Muscle layer of colon (tissue), 2 donors: ENCODE results near the gene STARD9.

Experiments used
- H3K27ac ChIP-seq: one replicate; pipeline ENCODE4 v1.7.0; 2013; ENCODE audit warnings: low read depth, mild to moderate bottlenecking, low read length, moderate library complexity
- H3K27me3 ChIP-seq, 2 donors: one replicate each; pipeline ENCODE4 v1.7.0; 2013; ENCODE audit warnings: low read length in 2 of 2, mild to moderate bottlenecking in 2 of 2; ENCODE audit not compliant: insufficient read depth in 2 of 2, control insufficient read depth in 1 of 2
- H3K36me3 ChIP-seq: one replicate; pipeline ENCODE4 v1.7.0; 2013; ENCODE audit warnings: mild to moderate bottlenecking, low read length; ENCODE audit not compliant: insufficient read depth
- H3K4me1 ChIP-seq: one replicate; pipeline ENCODE4 v1.7.0; 2013; ENCODE audit warnings: mild to moderate bottlenecking, low read length; ENCODE audit not compliant: insufficient read depth
- H3K4me3 ChIP-seq, 2 donors: one replicate each; pipeline ENCODE4 v1.7.0; 2013; ENCODE audit warnings: low read length in 2 of 2, low read depth in 1 of 2, mild to moderate bottlenecking in 1 of 2, moderate library complexity in 1 of 2
- H3K9ac ChIP-seq: one replicate; pipeline ENCODE4 v1.7.0; 2013; ENCODE audit warnings: low read length
- H3K9me3 ChIP-seq: one replicate; pipeline ENCODE4 v1.7.0; 2013; ENCODE audit warnings: mild to moderate bottlenecking, low read length
- donor health status: abdominal sarcoma.
- donor health status: Adenocarcinoma of cecum.

The STARD9 gene

DNA sequence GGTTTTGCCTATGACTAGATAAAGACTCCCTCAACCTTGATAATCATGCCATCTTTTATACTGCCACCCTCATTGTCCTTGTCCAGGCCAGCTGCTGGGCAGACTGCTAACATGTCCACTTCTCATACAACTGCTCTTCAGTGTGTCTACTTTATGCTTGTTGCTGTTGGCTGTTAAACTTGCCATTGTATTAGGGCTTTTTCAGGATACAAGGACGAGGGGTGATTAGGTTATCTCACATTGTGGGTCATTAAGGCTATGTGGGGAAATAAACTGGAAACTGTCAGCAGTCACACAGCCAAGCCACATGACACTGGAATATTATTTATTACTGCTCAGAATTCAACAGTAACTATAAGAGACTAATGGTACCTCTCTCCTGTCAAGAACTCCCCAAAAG is 36.1 kb downstream of the STARD9 start:
- Histone ChIP-seq H3K27ac (no peak overlapping the region), H3K9ac (no peak overlapping the region), H3K4me1 (peaks cover 23% of the 10 kb centered on the region)

DNA sequence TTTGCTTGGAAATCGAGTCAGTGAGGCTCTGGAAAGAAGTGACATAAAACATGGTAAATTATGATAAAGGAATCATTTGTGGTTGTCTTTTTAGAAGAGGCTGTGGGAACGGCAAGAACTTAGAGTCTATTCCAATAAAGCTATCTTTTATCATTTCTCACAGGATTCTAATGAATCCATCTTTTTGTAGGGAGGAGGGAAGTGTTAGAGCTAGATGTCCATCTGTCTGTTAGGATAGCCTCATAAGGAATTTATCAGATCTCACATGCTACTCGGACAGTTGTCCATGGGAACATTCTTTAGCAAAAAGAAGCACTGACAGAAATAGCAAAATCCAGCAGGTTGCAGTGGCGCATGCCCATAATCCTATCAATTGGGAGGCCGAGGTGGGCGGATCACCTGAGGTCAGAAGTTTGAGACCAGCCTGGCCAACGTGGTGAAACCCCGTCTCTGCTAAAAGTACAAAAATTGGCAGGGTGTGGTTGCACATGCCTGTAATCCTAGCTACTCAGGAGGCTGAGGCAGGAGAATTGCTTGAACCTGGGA is 37.0 kb downstream of the STARD9 start:
- H3K4me3 ChIP-seq: no peak overlapping the region
- H3K27ac ChIP-seq: no peak overlapping the region
- H3K4me1 ChIP-seq: peaks cover 19% of the 10 kb centered on the region
- no peaks in the 10 kb centered on the region for H3K9me3 ChIP-seq
- H3K9ac ChIP-seq: no peak overlapping the region
- no peaks in the 10 kb centered on the region for H3K27me3 ChIP-seq
- H3K36me3 ChIP-seq: peaks cover 2% of the 10 kb centered on the region

More for the DNA sequence above, 36.1 kb downstream of the STARD9 start:
- H3K4me3 ChIP-seq: no peak overlapping the region
- no peaks in the 10 kb centered on the region for H3K27me3 ChIP-seq
- H3K9me3 ChIP-seq: no peaks in the 10 kb centered on the region
- no peaks in the 10 kb centered on the region for H3K36me3 ChIP-seq

DNA sequence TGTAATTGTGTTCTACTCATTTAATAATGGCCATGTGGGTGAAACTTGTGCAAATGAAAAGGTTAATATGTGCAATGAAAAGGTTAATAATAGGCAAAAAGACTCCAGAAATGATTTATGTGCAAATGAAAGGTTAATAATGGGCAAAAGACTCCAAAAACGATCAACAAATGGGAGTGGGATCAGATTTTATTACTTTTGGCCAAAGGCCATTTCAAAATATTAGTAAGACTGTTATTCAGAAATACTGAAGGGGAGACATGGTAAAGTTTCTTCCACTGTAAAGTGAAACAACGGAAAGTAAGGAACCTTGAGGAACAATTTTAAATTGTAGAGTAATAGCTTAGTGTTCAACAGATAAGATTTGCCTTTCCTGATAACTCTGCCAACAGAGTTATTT is 40.7 kb downstream of the STARD9 start:
- H3K9me3 ChIP-seq: no peaks in the 10 kb centered on the region
- H3K9ac ChIP-seq: no peak overlapping the region
- H3K36me3 ChIP-seq: peaks cover 5% of the 10 kb centered on the region
- H3K4me3 ChIP-seq: no peak overlapping the region
- H3K27ac ChIP-seq: no peak overlapping the region
- H3K4me1 ChIP-seq: peaks cover 5% of the 10 kb centered on the region
- H3K27me3 ChIP-seq: no peaks in the 10 kb centered on the region

DNA sequence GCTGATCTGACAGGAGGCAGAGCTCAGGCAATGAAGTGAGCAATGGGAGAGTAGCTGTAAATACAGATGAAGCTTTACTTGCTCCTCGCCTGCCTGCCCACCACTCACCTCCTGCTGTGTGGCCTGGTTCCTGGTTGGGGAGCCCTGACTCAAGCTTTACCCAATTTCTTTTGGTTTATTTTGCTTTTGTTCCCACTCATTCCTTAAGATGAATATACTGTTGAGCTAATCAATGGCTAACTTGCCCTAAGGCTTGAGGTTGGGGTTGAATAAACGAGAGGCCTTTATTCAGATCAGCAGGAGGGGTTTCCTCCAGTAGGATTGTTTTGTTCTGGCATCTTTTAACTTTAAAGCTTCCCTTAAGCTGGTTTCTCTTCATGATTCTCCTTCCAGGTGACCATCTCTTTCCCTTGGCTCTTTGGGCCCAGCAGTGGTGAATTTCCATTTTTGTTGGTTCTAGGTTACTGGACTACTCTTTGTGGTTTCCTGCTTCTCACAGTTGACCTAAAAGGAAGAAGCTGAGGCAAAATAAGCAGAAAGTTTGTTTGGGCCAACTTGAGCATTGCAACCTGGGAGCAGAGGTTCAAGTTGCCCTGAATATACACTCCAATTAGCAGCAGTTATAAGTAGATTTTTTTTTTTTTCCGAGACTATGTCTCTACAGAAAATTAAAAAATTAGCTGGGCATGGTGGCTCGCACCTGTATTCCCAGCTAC is 44.4 kb downstream of the STARD9 start:
- Histone ChIP-seq H3K36me3 (peaks cover 5% of the 10 kb centered on the region), H3K9me3 (no peaks in the 10 kb centered on the region), H3K4me3 (no peak overlapping the region), H3K27me3 (no peaks in the 10 kb centered on the region), H3K4me1 (peaks cover 9% of the 10 kb centered on the region), H3K9ac (no peak overlapping the region), H3K27ac (no peak overlapping the region)

GRCh38 chr15:42621386-42621785 is 46.0 kb downstream of the STARD9 start:
- Histone ChIP-seq H3K4me1 (peaks cover 9% of the 10 kb centered on the region), H3K9ac (no peak overlapping the region), H3K9me3 (no peaks in the 10 kb centered on the region), H3K27me3 (no peaks in the 10 kb centered on the region), H3K27ac (no peak overlapping the region), H3K36me3 (peaks cover 5% of the 10 kb centered on the region), H3K4me3 (no peak overlapping the region)

DNA sequence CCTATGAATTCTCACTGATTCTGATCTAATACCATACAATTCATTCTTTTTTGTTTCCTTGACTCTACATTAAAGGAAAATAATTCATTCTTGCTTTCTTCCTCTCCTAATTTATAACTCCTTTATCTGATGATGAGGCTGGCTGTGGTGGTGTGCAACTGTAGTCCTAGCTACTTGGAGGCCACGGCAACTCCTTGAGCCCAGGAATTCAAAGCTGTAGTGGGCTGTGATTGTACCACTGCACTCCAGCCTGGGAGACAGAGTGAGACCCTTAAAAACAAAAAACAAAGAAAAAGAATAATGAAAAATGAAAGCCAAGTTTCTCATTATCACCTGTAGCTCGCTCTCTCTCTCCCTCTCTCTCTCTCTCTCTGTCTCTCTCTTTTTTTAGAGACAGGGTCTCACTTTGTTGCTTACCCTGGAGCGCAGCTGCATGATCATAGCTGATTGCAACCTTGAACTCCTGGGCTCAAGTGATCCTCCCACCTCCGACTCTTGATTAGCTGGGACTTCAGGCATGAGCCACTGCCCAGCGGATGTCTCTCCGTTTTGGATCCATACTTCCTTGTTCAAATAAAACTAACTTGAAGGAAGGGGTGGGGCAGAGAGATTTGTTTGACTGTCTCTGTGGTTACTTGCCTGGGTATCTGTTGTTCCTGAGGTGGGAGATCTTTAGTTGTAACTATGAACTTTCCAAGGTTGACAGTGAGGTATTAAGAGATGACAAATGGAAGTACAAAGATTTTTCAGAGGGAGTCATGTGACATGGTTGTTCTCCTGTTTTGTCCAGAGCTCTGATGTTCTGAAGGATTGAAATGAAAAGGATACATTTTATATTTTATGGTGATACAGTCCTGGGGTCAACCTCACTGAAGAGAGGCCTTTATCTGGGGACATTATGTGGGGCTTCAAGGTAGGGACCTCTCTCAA is 46.9 kb downstream of the STARD9 start:
- H3K27me3 ChIP-seq: no peaks in the 10 kb centered on the region
- no peaks in the 10 kb centered on the region for H3K9me3 ChIP-seq
- H3K4me1 ChIP-seq: peaks cover 9% of the 10 kb centered on the region
- no peak overlapping the region for H3K4me3 ChIP-seq
- no peak overlapping the region for H3K27ac ChIP-seq
- H3K9ac ChIP-seq: no peak overlapping the region
- H3K36me3 ChIP-seq: peaks cover 5% of the 10 kb centered on the region

- Histone ChIP-seq H3K9me3 (no peaks in the 10 kb centered on the region), H3K36me3 (no peaks in the 10 kb centered on the region), H3K9ac (no peak overlapping the region), H3K27ac (no peak overlapping the region), H3K4me1 (peaks cover 9% of the 10 kb centered on the region), H3K27me3 (no peaks in the 10 kb centered on the region), H3K4me3 (no peak overlapping the region)
These were observed 48.5 kb downstream of the STARD9 start for GRCh38 chr15:42623951-42624350.

- Histone ChIP-seq H3K9ac (no peak overlapping the region), H3K36me3 (peaks cover 8% of the 10 kb centered on the region), H3K27me3 (no peaks in the 10 kb centered on the region), H3K9me3 (no peaks in the 10 kb centered on the region), H3K4me3 (no peak overlapping the region), H3K4me1 (peaks cover 9% of the 10 kb centered on the region), H3K27ac (no peak overlapping the region)
These were observed 52.1 kb downstream of the STARD9 start for GRCh38 chr15:42627485-42627884.

DNA sequence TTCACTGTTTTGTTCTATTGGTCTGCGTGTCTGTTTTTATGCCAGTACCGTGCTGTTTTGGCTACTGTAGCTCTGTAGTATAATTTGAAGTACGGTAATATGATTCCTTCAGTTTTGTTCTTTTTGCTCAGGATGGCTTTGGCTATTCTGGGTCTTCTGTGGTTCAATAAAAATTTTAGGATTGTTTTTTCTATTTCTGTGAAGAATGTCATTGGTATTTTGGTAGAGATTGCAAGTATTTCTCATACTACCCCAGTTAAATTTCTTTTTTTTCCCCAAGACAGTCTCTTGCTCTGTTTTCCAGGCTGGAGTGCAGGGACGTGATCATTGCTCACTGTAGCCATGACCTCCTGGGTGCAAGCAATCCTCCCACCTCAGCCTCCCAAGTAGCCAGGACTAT is 53.4 kb downstream of the STARD9 start:
- no peaks in the 10 kb centered on the region for H3K9me3 ChIP-seq
- no peak overlapping the region for H3K27ac ChIP-seq
- H3K9ac ChIP-seq: no peak overlapping the region

GRCh38 chr15:42632105-42632675 is 56.8 kb downstream of the STARD9 start:
- Histone ChIP-seq H3K27me3 (no peaks in the 10 kb centered on the region), H3K9ac (no peak overlapping the region), H3K4me1 (no peaks in the 10 kb centered on the region), H3K4me3 (no peak overlapping the region), H3K27ac (no peak overlapping the region), H3K36me3 (peaks cover 21% of the 10 kb centered on the region), H3K9me3 (no peaks in the 10 kb centered on the region)

More for the DNA sequence above, 53.4 kb downstream of the STARD9 start:
- Histone ChIP-seq H3K4me3 (no peak overlapping the region), H3K36me3 (peaks cover 8% of the 10 kb centered on the region), H3K4me1 (peaks cover 3% of the 10 kb centered on the region), H3K27me3 (no peaks in the 10 kb centered on the region)

GRCh38 chr15:42640109-42640508 is 64.7 kb downstream of the STARD9 start:
- H3K9me3 ChIP-seq: no peaks in the 10 kb centered on the region
- H3K36me3 ChIP-seq: peaks cover 47% of the 10 kb centered on the region
- H3K27ac ChIP-seq: no peak overlapping the region
- no peak overlapping the region for H3K4me3 ChIP-seq
- no peaks in the 10 kb centered on the region for H3K4me1 ChIP-seq
- no peak overlapping the region for H3K9ac ChIP-seq
- H3K27me3 ChIP-seq: no peaks in the 10 kb centered on the region
